Measurements from ENCODE around the gene PCP2. TPM values are rescaled to one million over a fixed set of nuclear protein-coding genes. Genes with fewer than 3 reads are reported as not detected.

PCP2 gene
- total and polyA plus RNA-seq, 2 donors (not counting 1 experiment from before 2014, with no cell fraction given), result not detected

GRCh38 chr19:7602935-7603497 lies 30.5 kb downstream of the PCP2 start:
- no peak for DNase-seq (ENCODE audit: low read depth in 2 of 2)
- H3K4me3 ChIP-seq (replicated peaks in 1 of 4; ENCODE audit: control extremely low read depth in 1 of 4, insufficient read depth in 1 of 4, low read depth in 3 of 4, low read length in 4 of 4), result no peak overlapping the region

GRCh38 chr19:7602240-7602934 lies 31.1 kb downstream of the PCP2 start:
- H3K27me3 ChIP-seq (ENCODE audit: control insufficient read depth, insufficient read depth, low read length), result peaks cover under 1% of the 10 kb centered on the region
- no peak overlapping the region for H3K27ac ChIP-seq (ENCODE audit: insufficient read depth, low read length)
- DNase-seq (ENCODE audit: low read depth in 2 of 2), result no peak
- no peaks in the 10 kb centered on the region for H3K4me1 ChIP-seq (ENCODE audit: control insufficient read depth, extremely low read depth, insufficient read depth, low read length)
- H3K9ac ChIP-seq (ENCODE audit: insufficient read depth, low read length), result no peak overlapping the region
- no peak overlapping the region for H2AFZ ChIP-seq (ENCODE audit: low read length)
- H4K20me1 ChIP-seq (ENCODE audit: control insufficient read depth, extremely low read depth, insufficient read depth, low read length), result no peaks in the 10 kb centered on the region
- no peaks in the 10 kb centered on the region for H3K36me3 ChIP-seq (ENCODE audit: control insufficient read depth, insufficient read depth, low read length)
- H3K79me2 ChIP-seq (ENCODE audit: control insufficient read depth, insufficient read depth, low read length), result no peaks in the 10 kb centered on the region
- no peak overlapping the region for H3K4me2 ChIP-seq (ENCODE audit: extremely low read depth, insufficient read depth, low read length)
- H3K9me3 ChIP-seq (ENCODE audit: control insufficient read depth, insufficient read depth, low read depth, low read length), result no peaks in the 10 kb centered on the region
- TF ChIP-seq CTCF (conservative IDR thresholded peaks at IDR 0.05 in 1 of 2, IDR thresholded peaks at IDR 0.05 in 1 of 2; ENCODE audit: low read depth in 1 of 2, low read length in 2 of 2), result no peak
- TF ChIP-seq EZH2 (IDR thresholded peaks at IDR 0.05; ENCODE audit: low read length, missing control alignments), result no peak
- no peak overlapping the region for H3K4me3 ChIP-seq (replicated peaks in 1 of 4; ENCODE audit: control extremely low read depth in 1 of 4, insufficient read depth in 1 of 4, low read depth in 3 of 4, low read length in 4 of 4)

More at GRCh38 chr19:7602935-7603497, 30.5 kb downstream of the PCP2 start:
- H3K36me3 ChIP-seq (ENCODE audit: control insufficient read depth, insufficient read depth, low read length), result no peaks in the 10 kb centered on the region
- TF ChIP-seq EZH2 (IDR thresholded peaks at IDR 0.05; ENCODE audit: low read length, missing control alignments) (no peak), CTCF (conservative IDR thresholded peaks at IDR 0.05 in 1 of 2, IDR thresholded peaks at IDR 0.05 in 1 of 2; ENCODE audit: low read depth in 1 of 2, low read length in 2 of 2) (no peak)
- H4K20me1 ChIP-seq (ENCODE audit: control insufficient read depth, extremely low read depth, insufficient read depth, low read length), result no peaks in the 10 kb centered on the region
- no peak overlapping the region for H3K27ac ChIP-seq (ENCODE audit: insufficient read depth, low read length)
- no peak overlapping the region for H3K9ac ChIP-seq (ENCODE audit: insufficient read depth, low read length)
- H3K4me2 ChIP-seq (ENCODE audit: extremely low read depth, insufficient read depth, low read length), result no peak overlapping the region
- H2AFZ ChIP-seq (ENCODE audit: low read length), result no peak overlapping the region
- H3K4me1 ChIP-seq (ENCODE audit: control insufficient read depth, extremely low read depth, insufficient read depth, low read length), result no peaks in the 10 kb centered on the region
- no peaks in the 10 kb centered on the region for H3K9me3 ChIP-seq (ENCODE audit: control insufficient read depth, insufficient read depth, low read depth, low read length)
- no peaks in the 10 kb centered on the region for H3K79me2 ChIP-seq (ENCODE audit: control insufficient read depth, insufficient read depth, low read length)
- no peaks in the 10 kb centered on the region for H3K27me3 ChIP-seq (ENCODE audit: control insufficient read depth, insufficient read depth, low read length)

GRCh38 chr19:7600721-7601120 lies 32.8 kb downstream of the PCP2 start:
- no peak for TF ChIP-seq EZH2 (IDR thresholded peaks at IDR 0.05; ENCODE audit: low read length, missing control alignments)
- TF ChIP-seq CTCF (conservative IDR thresholded peaks at IDR 0.05 in 1 of 2, IDR thresholded peaks at IDR 0.05 in 1 of 2; ENCODE audit: low read depth in 1 of 2, low read length in 2 of 2), result no peak
- Histone ChIP-seq H3K9me3 (ENCODE audit: control insufficient read depth, insufficient read depth, low read depth, low read length) (no peaks in the 10 kb centered on the region), H3K79me2 (ENCODE audit: control insufficient read depth, insufficient read depth, low read length) (no peaks in the 10 kb centered on the region), H3K4me1 (ENCODE audit: control insufficient read depth, extremely low read depth, insufficient read depth, low read length) (no peaks in the 10 kb centered on the region), H3K27ac (ENCODE audit: insufficient read depth, low read length) (no peak overlapping the region), H3K36me3 (ENCODE audit: control insufficient read depth, insufficient read depth, low read length) (no peaks in the 10 kb centered on the region), H3K9ac (ENCODE audit: insufficient read depth, low read length) (no peak overlapping the region), H2AFZ (ENCODE audit: low read length) (no peak overlapping the region), H3K27me3 (ENCODE audit: control insufficient read depth, insufficient read depth, low read length) (peaks cover 12% of the 10 kb centered on the region), H3K4me2 (ENCODE audit: extremely low read depth, insufficient read depth, low read length) (no peak overlapping the region), H3K4me3 (replicated peaks in 1 of 4; ENCODE audit: control extremely low read depth in 1 of 4, insufficient read depth in 1 of 4, low read depth in 3 of 4, low read length in 4 of 4) (no peak overlapping the region), H4K20me1 (ENCODE audit: control insufficient read depth, extremely low read depth, insufficient read depth, low read length) (no peaks in the 10 kb centered on the region)
- DNase-seq (ENCODE audit: low read depth in 2 of 2), result no peak

Data from fibroblast of lung (primary cell).